Neuron (in vitro differentiated cells): ENCODE results near the gene ADAMTS14.

Source experiments
- H2AFZ ChIP-seq: one replicate; pipeline ENCODE4 v1.6.1; 2013; ENCODE audit warnings: low read depth, mild to moderate bottlenecking, inconsistent platforms, low read length, moderate library complexity
- H3K27me3 ChIP-seq: one replicate; pipeline ENCODE4 v1.6.1; 2013; ENCODE audit warnings: low read length; ENCODE audit not compliant: insufficient read depth
- H3K36me3 ChIP-seq: one replicate; pipeline ENCODE4 v1.6.1; 2013; ENCODE audit warnings: low read length; ENCODE audit not compliant: insufficient read depth
- H3K4me1 ChIP-seq: one replicate; pipeline ENCODE4 v1.6.1; 2013; ENCODE audit warnings: low read length; ENCODE audit not compliant: insufficient read depth
- H3K4me3 ChIP-seq: 2 replicates; pipeline ENCODE4 v1.5.1; 2013; ENCODE audit warnings: mild to moderate bottlenecking, low read length, moderate library complexity
- H3K9me3 ChIP-seq: one replicate; pipeline ENCODE4 v1.6.1; 2013; ENCODE audit warnings: low read length

Gene ADAMTS14

GRCh38 chr10:70742537-70743429 is 70.5 kb downstream of the ADAMTS14 start:
- Histone ChIP-seq H2AFZ (no peak overlapping the region), H3K4me3 (no peak overlapping the region), H3K4me1 (no peaks in the 10 kb centered on the region), H3K27me3 (peaks cover 2% of the 10 kb centered on the region), H3K36me3 (no peaks in the 10 kb centered on the region), H3K9me3 (no peaks in the 10 kb centered on the region)

DNA sequence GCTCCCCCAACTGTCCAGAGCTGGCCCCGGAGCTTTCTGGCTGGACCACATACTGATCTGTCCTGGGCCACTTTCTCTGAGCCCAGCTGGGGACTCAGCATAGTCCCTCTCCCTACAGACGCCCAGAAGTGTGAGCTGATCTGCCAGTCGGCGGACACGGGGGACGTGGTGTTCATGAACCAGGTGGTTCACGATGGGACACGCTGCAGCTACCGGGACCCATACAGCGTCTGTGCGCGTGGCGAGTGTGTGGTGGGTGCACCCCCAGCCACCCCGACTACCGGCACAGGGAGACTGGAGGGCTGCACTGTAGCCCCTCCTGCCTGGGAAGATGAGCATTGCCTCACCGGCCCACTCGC is 71.1 kb downstream of the ADAMTS14 start:
- no peak overlapping the region for H2AFZ ChIP-seq

GRCh38 chr10:70743879-70744278 is 71.6 kb downstream of the ADAMTS14 start:
- Histone ChIP-seq H2AFZ (no peak overlapping the region), H3K36me3 (no peaks in the 10 kb centered on the region), H3K9me3 (no peaks in the 10 kb centered on the region), H3K4me1 (no peaks in the 10 kb centered on the region), H3K4me3 (no peak overlapping the region), H3K27me3 (peaks cover 2% of the 10 kb centered on the region)

More for the DNA sequence above, 71.1 kb downstream of the ADAMTS14 start:
- Histone ChIP-seq H3K4me3 (no peak overlapping the region), H3K9me3 (no peaks in the 10 kb centered on the region), H3K36me3 (no peaks in the 10 kb centered on the region), H3K4me1 (no peaks in the 10 kb centered on the region), H3K27me3 (peaks cover 2% of the 10 kb centered on the region)

DNA sequence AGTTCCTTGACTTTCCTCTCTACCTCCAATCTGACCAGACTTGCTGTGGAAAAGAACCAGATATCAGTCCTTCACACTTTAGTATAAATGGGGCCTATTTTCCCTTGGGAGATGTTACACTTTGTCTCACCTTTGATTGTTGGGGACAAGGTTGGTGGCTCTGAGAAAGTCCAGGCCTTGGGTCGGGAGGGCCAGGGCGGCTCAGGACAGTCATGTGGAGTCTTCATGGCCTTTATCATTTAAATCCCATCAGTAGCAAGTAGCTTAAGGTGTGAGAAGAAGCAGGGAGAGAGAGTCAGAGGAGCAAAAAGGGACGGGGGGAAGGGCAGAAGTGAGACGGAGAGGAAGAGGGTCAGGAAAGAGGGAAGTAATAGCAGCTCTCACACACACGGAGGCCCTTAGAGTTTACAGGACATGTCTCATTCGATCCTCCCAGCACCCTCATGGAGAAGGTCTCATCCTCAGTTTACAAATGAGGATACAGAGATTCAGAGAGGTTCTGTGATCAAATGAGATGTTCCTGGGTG is 72.4 kb downstream of the ADAMTS14 start:
- no peak overlapping the region for H3K4me3 ChIP-seq
- H3K36me3 ChIP-seq: no peaks in the 10 kb centered on the region
- H3K9me3 ChIP-seq: no peaks in the 10 kb centered on the region
- peaks cover 2% of the 10 kb centered on the region for H3K27me3 ChIP-seq
- no peaks in the 10 kb centered on the region for H3K4me1 ChIP-seq
- H2AFZ ChIP-seq: no peak overlapping the region

DNA sequence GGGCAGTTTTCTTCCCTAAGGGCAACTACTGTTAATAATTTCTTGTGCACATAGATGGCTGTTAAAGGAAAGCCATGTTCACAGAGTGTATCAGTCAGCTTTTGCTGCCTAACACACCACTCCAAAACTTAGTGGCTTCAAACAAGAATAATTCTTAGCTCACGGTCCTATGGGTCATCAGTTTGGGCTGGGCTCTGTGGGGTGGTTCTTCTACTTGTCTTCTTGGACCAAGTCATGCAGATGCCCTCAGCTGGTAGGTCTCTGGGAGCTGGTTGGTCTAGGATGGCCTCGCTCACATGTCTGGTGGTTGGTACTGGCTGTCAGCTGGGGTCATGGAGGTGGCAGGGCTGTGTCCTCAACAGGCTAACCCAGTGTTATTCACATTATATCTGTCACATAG is 73.2 kb downstream of the ADAMTS14 start:
- no peak overlapping the region for H3K4me3 ChIP-seq
- no peaks in the 10 kb centered on the region for H3K4me1 ChIP-seq
- no peaks in the 10 kb centered on the region for H3K9me3 ChIP-seq
- peaks cover 2% of the 10 kb centered on the region for H3K27me3 ChIP-seq
- H3K36me3 ChIP-seq: no peaks in the 10 kb centered on the region
- H2AFZ ChIP-seq: no peak overlapping the region

DNA sequence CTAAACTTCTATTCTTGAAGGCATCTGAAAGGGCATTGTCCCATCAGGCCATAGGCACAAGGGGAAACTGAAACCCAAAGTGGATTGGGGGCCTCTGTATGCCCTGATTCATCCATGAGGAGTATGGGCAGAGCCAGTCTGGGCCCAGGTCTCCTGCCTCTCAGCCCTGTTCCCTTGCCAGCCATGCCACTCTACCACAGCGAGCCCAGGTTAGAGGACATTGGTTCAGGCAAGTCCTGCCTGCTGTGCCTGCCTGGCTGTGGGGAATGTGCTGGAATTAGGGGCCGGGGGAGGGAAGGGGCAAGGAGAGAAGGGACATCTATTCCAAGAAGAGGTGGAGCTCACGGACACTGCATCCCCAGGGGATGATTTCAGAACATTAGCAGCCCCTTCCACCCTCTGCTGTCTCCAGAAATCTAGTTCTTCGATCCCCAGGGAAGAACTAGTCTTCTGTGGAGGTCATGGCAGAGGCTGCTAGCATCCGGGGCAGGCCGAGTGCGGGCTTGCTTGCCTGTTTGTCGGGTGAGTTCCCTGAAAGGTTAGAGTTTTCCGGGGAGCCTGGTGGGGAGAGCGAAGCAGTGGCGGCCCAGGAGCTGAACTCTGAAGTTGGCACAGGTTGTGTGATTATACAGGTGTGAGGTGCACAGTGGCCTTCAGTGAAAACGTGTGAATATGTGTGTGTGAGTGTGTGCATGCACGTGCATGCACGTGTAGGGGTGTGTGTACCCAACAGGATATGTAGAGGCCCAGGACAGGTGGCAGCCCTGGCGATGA is 75.1 kb downstream of the ADAMTS14 start:
- Histone ChIP-seq H3K36me3 (no peaks in the 10 kb centered on the region), H3K27me3 (no peaks in the 10 kb centered on the region), H3K4me1 (no peaks in the 10 kb centered on the region), H3K9me3 (no peaks in the 10 kb centered on the region), H3K4me3 (no peak overlapping the region), H2AFZ (no peak overlapping the region)

DNA sequence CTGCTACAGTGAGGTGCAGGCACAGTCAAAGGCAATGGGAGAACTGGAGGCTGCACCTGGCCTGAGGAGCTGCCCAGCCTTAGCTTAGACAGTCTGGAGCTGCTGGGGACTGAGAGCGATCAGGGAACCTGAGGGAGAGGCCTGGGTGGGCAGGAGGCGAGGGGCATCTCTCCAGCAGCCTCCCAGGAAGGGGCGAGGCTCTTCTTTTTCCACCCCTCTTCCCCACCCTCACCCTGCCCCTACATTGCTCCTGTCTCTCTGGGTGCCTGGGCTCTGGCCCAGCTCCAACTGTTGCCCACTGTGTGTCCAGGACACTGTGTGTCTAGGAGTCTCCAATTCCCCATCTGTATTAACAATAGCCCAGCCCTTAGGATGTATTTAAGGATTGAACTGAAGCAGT is 76.0 kb downstream of the ADAMTS14 start:
- H3K36me3 ChIP-seq: no peaks in the 10 kb centered on the region
- H3K4me3 ChIP-seq: no peak overlapping the region
- H3K4me1 ChIP-seq: no peaks in the 10 kb centered on the region
- no peaks in the 10 kb centered on the region for H3K9me3 ChIP-seq
- no peak overlapping the region for H2AFZ ChIP-seq
- H3K27me3 ChIP-seq: no peaks in the 10 kb centered on the region

DNA sequence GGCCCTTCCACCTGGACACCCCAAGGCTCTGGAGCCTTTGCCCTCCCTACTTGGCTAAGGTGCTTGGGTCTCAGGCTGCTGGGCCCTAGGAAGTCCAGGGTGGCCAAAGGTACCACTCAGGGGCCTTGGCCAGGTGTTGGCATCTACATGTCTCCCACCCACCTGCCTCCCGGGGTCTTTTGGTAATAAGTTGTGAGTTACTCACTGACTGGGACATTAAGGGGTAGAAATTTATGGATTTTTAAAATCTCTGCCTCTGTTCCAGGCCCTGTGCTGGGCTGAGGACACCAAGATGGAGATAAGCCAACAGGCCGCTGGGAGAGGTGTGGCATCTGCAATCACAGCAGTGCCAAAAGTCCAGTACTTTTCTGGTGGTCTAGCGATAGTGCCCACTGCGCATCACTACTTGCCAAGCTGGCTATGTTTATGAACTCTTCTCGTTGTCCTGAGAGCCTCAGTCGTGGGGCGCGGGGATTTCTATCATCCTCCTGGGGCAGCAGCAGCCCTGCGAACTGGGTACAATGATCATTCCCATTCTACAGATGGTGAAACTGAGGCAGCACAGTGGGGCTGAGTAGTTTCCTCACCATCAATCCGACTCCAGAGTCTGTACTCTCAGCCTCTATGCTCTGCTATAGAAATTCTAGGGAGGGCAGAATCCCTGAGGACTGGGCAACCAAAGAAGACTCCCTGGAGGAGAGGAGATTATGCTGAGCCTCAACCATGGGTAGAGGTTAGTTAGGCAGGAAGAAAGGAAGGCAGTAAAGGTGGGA is 76.7 kb downstream of the ADAMTS14 start:
- no peaks in the 10 kb centered on the region for H3K9me3 ChIP-seq
- H3K4me3 ChIP-seq: no peak overlapping the region
- H3K36me3 ChIP-seq: no peaks in the 10 kb centered on the region
- no peaks in the 10 kb centered on the region for H3K4me1 ChIP-seq
- H2AFZ ChIP-seq: no peak overlapping the region
- H3K27me3 ChIP-seq: peaks cover 2% of the 10 kb centered on the region

- Histone ChIP-seq H3K4me3 (no peak overlapping the region), H3K27me3 (peaks cover 2% of the 10 kb centered on the region), H3K4me1 (no peaks in the 10 kb centered on the region), H2AFZ (no peak overlapping the region), H3K36me3 (no peaks in the 10 kb centered on the region), H3K9me3 (no peaks in the 10 kb centered on the region)
These were observed 77.5 kb downstream of the ADAMTS14 start for GRCh38 chr10:70749756-70750155.

DNA sequence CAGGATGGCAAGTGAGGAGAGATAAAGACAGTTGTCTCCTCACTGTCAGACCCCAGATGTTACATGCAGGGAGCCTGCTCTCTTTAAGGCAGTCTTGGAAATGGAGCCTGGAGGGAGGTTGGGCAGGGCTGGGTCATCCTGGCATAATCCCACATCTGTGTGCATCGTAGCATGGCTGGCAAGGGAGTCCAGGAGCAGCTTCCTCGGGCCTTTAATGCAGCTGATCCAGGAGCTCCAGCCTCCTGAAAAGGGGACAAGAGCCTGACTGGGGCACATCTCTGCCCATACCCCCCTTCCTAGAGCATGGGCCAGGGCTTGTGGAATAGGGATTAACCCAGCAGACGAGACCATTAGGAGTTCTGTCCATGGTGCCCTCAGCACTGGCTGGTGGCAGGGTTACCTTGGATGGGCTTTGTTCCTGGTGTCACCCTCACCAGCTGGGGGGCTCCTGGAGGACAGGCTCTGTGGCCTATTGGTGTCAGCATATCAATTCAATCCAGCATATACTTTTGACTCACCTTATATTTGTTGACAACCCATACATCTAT is 77.9 kb downstream of the ADAMTS14 start:
- Histone ChIP-seq H2AFZ (no peak overlapping the region), H3K36me3 (no peaks in the 10 kb centered on the region), H3K4me3 (no peak overlapping the region), H3K4me1 (no peaks in the 10 kb centered on the region), H3K9me3 (no peaks in the 10 kb centered on the region), H3K27me3 (peaks cover 2% of the 10 kb centered on the region)

DNA sequence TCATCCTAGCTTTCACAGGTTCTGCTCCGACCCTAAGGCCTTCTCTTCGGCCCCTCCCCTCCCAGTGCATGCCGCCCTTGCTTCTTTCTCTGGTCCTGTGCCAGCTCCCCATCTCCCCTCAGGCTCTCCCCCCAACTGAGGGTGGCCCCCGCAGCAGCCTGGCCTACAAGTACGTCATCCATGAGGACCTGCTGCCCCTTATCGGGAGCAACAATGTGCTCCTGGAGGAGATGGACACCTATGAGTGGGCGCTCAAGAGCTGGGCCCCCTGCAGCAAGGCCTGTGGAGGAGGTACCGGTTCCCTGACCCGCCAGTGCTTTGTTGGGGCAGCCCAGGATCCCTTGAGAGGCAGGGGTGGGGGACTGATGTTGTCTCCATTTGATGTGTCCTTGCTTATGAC is 79.0 kb downstream of the ADAMTS14 start:
- Histone ChIP-seq H3K9me3 (no peaks in the 10 kb centered on the region), H3K4me3 (no peak overlapping the region), H3K27me3 (peaks cover 2% of the 10 kb centered on the region), H3K36me3 (no peaks in the 10 kb centered on the region), H3K4me1 (no peaks in the 10 kb centered on the region), H2AFZ (no peak overlapping the region)

- Histone ChIP-seq H3K9me3 (no peaks in the 10 kb centered on the region), H2AFZ (no peak overlapping the region), H3K4me1 (no peaks in the 10 kb centered on the region), H3K27me3 (peaks cover 2% of the 10 kb centered on the region), H3K36me3 (no peaks in the 10 kb centered on the region), H3K4me3 (no peak overlapping the region)
These were observed 79.7 kb downstream of the ADAMTS14 start for GRCh38 chr10:70751991-70752390.
